Progenitor cell of endocrine pancreas (in vitro differentiated cells): Measurements from ENCODE around the gene SNCAIP. TPM values are rescaled to one million over a fixed set of nuclear protein-coding genes. Genes with fewer than 3 reads are reported as not detected.

Source experiments
- DNase-seq: peaks from one replicate; pipeline ENCODE4 v3.0.0; 2021; ENCODE audit warnings: low spot score; ENCODE audit not compliant: unreplicated experiment
- H3K27ac Mint-ChIP-seq: 2 replicates; pipeline ENCODE4 v1.8.0; 2021; ENCODE audit warnings: mild to moderate bottlenecking, moderate library complexity, mixed read lengths
- H3K27me3 Mint-ChIP-seq: 2 replicates; pipeline ENCODE4 v1.8.0; 2021; ENCODE audit warnings: mixed read lengths
- H3K36me3 Mint-ChIP-seq: 2 replicates; pipeline ENCODE4 v1.8.0; 2022; ENCODE audit warnings: mixed read lengths; ENCODE audit not compliant: insufficient read depth
- H3K4me1 Mint-ChIP-seq: 2 replicates; pipeline ENCODE4 v1.8.0; 2021; ENCODE audit warnings: low read depth, mixed read lengths
- H3K4me3 Mint-ChIP-seq: 2 replicates; pipeline ENCODE4 v1.8.0; 2021; ENCODE audit warnings: low read depth, mild to moderate bottlenecking, moderate library complexity, mixed read lengths
- H3K9me3 Mint-ChIP-seq: 2 replicates; pipeline ENCODE4 v1.8.0; 2021; ENCODE audit warnings: low read depth, mixed read lengths
- CTCF ChIP-seq: fragments of 200-600 bp; sonication (generic); IDR thresholded peaks from one replicate; pipeline ENCODE4 v1.5.0; 2021; ENCODE audit warnings: antibody characterized with exemption, mild to moderate bottlenecking; ENCODE audit not compliant: unreplicated experiment
- total RNA-seq: library from RNA; stranded (reverse); gene quantifications from 2 replicates; pipeline ENCODE4 v1.2.1, GENCODE V29; 2021

The SNCAIP gene
- total RNA-seq, 1 donor from 2014 or later = 13.7 TPM

- DNase-seq = no peak
- no peaks in the 10 kb centered on the region for H3K9me3 Mint-ChIP-seq
- H3K36me3 Mint-ChIP-seq = peaks cover 6% of the 10 kb centered on the region
- TF ChIP-seq CTCF = no peak
- H3K27me3 Mint-ChIP-seq = no peaks in the 10 kb centered on the region
- no peak overlapping the region for H3K27ac Mint-ChIP-seq
- H3K4me3 Mint-ChIP-seq = no peak overlapping the region
- no peaks in the 10 kb centered on the region for H3K4me1 Mint-ChIP-seq
These were observed 135.0 kb downstream of the SNCAIP start for GRCh38 chr5:122447072-122447471.

- Mint-ChIP-seq H3K9me3 (no peaks in the 10 kb centered on the region), H3K27ac (no peak overlapping the region), H3K4me1 (no peaks in the 10 kb centered on the region), H3K4me3 (no peak overlapping the region), H3K27me3 (no peaks in the 10 kb centered on the region), H3K36me3 (peaks cover 6% of the 10 kb centered on the region)
- no peak for DNase-seq
- no peak for TF ChIP-seq CTCF
These were observed 135.8 kb downstream of the SNCAIP start for GRCh38 chr5:122447879-122448278.

- Mint-ChIP-seq H3K36me3 (peaks cover 4% of the 10 kb centered on the region), H3K4me1 (no peaks in the 10 kb centered on the region), H3K27me3 (no peaks in the 10 kb centered on the region), H3K27ac (no peak overlapping the region), H3K9me3 (no peaks in the 10 kb centered on the region), H3K4me3 (no peak overlapping the region)
- no peak for TF ChIP-seq CTCF
- no peak for DNase-seq
These were observed 142.5 kb downstream of the SNCAIP start for GRCh38 chr5:122454541-122454940.

GRCh38 chr5:122455939-122456338 is 143.9 kb downstream of the SNCAIP start:
- Mint-ChIP-seq H3K4me1 (no peaks in the 10 kb centered on the region), H3K36me3 (peaks cover 4% of the 10 kb centered on the region), H3K27ac (no peak overlapping the region), H3K9me3 (no peaks in the 10 kb centered on the region), H3K4me3 (no peak overlapping the region), H3K27me3 (no peaks in the 10 kb centered on the region)
- no peak for TF ChIP-seq CTCF
- DNase-seq = no peak

GRCh38 chr5:122457178-122457826 is 145.3 kb downstream of the SNCAIP start:
- no peak for DNase-seq
- no peak for TF ChIP-seq CTCF
- no peak overlapping the region for H3K4me3 Mint-ChIP-seq
- no peaks in the 10 kb centered on the region for H3K9me3 Mint-ChIP-seq
- H3K27ac Mint-ChIP-seq = no peak overlapping the region
- H3K4me1 Mint-ChIP-seq = no peaks in the 10 kb centered on the region
- no peaks in the 10 kb centered on the region for H3K27me3 Mint-ChIP-seq
- peaks cover 4% of the 10 kb centered on the region for H3K36me3 Mint-ChIP-seq
